ENCODE results near the gene UCMA. TPM values are rescaled to one million over a fixed set of nuclear protein-coding genes. Genes with fewer than 3 reads are reported as not detected.

The UCMA gene
- total and polyA plus RNA-seq, 2 experiments from 2014 or later = not detected

- peaks cover 8% of the 10 kb centered on the region for H3K36me3 ChIP-seq
- DNase-seq (ENCODE audit: low read depth in 1 of 2, low spot score in 1 of 2) = no peak
- no peak for TF ChIP-seq CTCF (IDR thresholded peaks at IDR 0.05; ENCODE audit: low read depth, low read length)
These were observed 47.0 kb downstream of the UCMA start for GRCh38 chr10:13187135-13187534.

GRCh38 chr10:13184730-13185514 lies 49.3 kb downstream of the UCMA start:
- Histone ChIP-seq H3K27me3 (no peaks in the 10 kb centered on the region), H3K4me3 (no peak overlapping the region), H3K9me3 (ENCODE audit: low read depth) (no peaks in the 10 kb centered on the region), H3K36me3 (peaks cover 8% of the 10 kb centered on the region), H3K4me1 (ENCODE audit: low read depth) (no peaks in the 10 kb centered on the region), H3K27ac (no peak overlapping the region)
- no peak for DNase-seq (ENCODE audit: low read depth in 1 of 2, low spot score in 1 of 2)
- TF ChIP-seq CTCF (IDR thresholded peaks at IDR 0.05; ENCODE audit: low read depth, low read length) = no peak

More at GRCh38 chr10:13187135-13187534, 47.0 kb downstream of the UCMA start:
- H3K27ac ChIP-seq = no peak overlapping the region
- no peaks in the 10 kb centered on the region for H3K4me1 ChIP-seq (ENCODE audit: low read depth)
- H3K9me3 ChIP-seq (ENCODE audit: low read depth) = no peaks in the 10 kb centered on the region
- H3K4me3 ChIP-seq = no peak overlapping the region
- no peaks in the 10 kb centered on the region for H3K27me3 ChIP-seq

- peaks cover 8% of the 10 kb centered on the region for H3K36me3 ChIP-seq
These were observed 49.9 kb downstream of the UCMA start for GRCh38 chr10:13184276-13184675.

GRCh38 chr10:13183625-13184024 lies 50.5 kb downstream of the UCMA start:
- H3K4me1 ChIP-seq (ENCODE audit: low read depth) = no peaks in the 10 kb centered on the region
- TF ChIP-seq CTCF (IDR thresholded peaks at IDR 0.05; ENCODE audit: low read depth, low read length) = no peak
- H3K36me3 ChIP-seq = peaks cover 8% of the 10 kb centered on the region
- H3K27me3 ChIP-seq = no peaks in the 10 kb centered on the region
- DNase-seq (ENCODE audit: low read depth in 1 of 2, low spot score in 1 of 2) = no peak
- H3K27ac ChIP-seq = no peak overlapping the region
- H3K9me3 ChIP-seq (ENCODE audit: low read depth) = no peaks in the 10 kb centered on the region
- H3K4me3 ChIP-seq = no peak overlapping the region

More at GRCh38 chr10:13184276-13184675, 49.9 kb downstream of the UCMA start:
- TF ChIP-seq CTCF (IDR thresholded peaks at IDR 0.05; ENCODE audit: low read depth, low read length) = no peak
- no peak overlapping the region for H3K4me3 ChIP-seq
- DNase-seq (ENCODE audit: low read depth in 1 of 2, low spot score in 1 of 2) = no peak
- H3K9me3 ChIP-seq (ENCODE audit: low read depth) = no peaks in the 10 kb centered on the region
- no peak overlapping the region for H3K27ac ChIP-seq
- no peaks in the 10 kb centered on the region for H3K4me1 ChIP-seq (ENCODE audit: low read depth)
- H3K27me3 ChIP-seq = no peaks in the 10 kb centered on the region

GRCh38 chr10:13182424-13182823 lies 51.8 kb downstream of the UCMA start:
- no peak overlapping the region for H3K4me3 ChIP-seq
- no peak for DNase-seq (ENCODE audit: low read depth in 1 of 2, low spot score in 1 of 2)
- H3K9me3 ChIP-seq (ENCODE audit: low read depth) = no peaks in the 10 kb centered on the region
- no peaks in the 10 kb centered on the region for H3K4me1 ChIP-seq (ENCODE audit: low read depth)
- H3K27ac ChIP-seq = no peak overlapping the region
- H3K36me3 ChIP-seq = peaks cover 8% of the 10 kb centered on the region
- TF ChIP-seq CTCF (IDR thresholded peaks at IDR 0.05; ENCODE audit: low read depth, low read length) = no peak
- no peaks in the 10 kb centered on the region for H3K27me3 ChIP-seq
